ENCODE measurements around the gene NEGR1. TPM values are rescaled to one million over a fixed set of nuclear protein-coding genes. Genes with fewer than 3 reads are reported as not detected.

NEGR1 gene
- polyA plus RNA-seq, 1 donor from 2014 or later: 47.4 TPM

GRCh38 chr1:71921935-71922559 is 360.3 kb downstream of the NEGR1 start:
- no peak overlapping the region for H3K4me3 ChIP-seq (ENCODE audit: low read length)
- no peaks in the 10 kb centered on the region for H3K36me3 ChIP-seq (ENCODE audit: insufficient read depth, low read length)
- no peak for TF ChIP-seq SMC3 (conservative IDR thresholded peaks at IDR 0.05; ENCODE audit: poor library complexity)
- no peak for TF ChIP-seq TAF1 (IDR thresholded peaks at IDR 0.05; ENCODE audit: low read depth)
- TF ChIP-seq EZH2 (IDR thresholded peaks at IDR 0.05; ENCODE audit: borderline replicate concordance, insufficient read depth, low read length, poor library complexity, severe bottlenecking): no peak
- TF ChIP-seq, protein P1, sequence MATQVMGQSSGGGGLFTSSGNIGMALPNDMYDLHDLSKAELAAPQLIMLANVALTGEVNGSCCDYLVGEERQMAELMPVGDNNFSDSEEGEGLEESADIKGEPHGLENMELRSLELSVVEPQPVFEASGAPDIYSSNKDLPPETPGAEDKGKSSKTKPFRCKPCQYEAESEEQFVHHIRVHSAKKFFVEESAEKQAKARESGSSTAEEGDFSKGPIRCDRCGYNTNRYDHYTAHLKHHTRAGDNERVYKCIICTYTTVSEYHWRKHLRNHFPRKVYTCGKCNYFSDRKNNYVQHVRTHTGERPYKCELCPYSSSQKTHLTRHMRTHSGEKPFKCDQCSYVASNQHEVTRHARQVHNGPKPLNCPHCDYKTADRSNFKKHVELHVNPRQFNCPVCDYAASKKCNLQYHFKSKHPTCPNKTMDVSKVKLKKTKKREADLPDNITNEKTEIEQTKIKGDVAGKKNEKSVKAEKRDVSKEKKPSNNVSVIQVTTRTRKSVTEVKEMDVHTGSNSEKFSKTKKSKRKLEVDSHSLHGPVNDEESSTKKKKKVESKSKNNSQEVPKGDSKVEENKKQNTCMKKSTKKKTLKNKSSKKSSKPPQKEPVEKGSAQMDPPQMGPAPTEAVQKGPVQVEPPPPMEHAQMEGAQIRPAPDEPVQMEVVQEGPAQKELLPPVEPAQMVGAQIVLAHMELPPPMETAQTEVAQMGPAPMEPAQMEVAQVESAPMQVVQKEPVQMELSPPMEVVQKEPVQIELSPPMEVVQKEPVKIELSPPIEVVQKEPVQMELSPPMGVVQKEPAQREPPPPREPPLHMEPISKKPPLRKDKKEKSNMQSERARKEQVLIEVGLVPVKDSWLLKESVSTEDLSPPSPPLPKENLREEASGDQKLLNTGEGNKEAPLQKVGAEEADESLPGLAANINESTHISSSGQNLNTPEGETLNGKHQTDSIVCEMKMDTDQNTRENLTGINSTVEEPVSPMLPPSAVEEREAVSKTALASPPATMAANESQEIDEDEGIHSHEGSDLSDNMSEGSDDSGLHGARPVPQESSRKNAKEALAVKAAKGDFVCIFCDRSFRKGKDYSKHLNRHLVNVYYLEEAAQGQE (IDR thresholded peaks at IDR 0.05; ENCODE audit: borderline replicate concordance): no peak
- no peak for TF ChIP-seq CTCF (IDR thresholded peaks at IDR 0.05; ENCODE audit: poor library complexity, severe bottlenecking)
- TF ChIP-seq EP300 (conservative IDR thresholded peaks at IDR 0.05; ENCODE audit: poor library complexity, severe bottlenecking): no peak
- no peak for TF ChIP-seq MXI1 (conservative IDR thresholded peaks at IDR 0.05; ENCODE audit: poor library complexity, severe bottlenecking)
- no peak for TF ChIP-seq RAD21 (conservative IDR thresholded peaks at IDR 0.05)
- TF ChIP-seq POLR2AphosphoS5 (IDR thresholded peaks at IDR 0.05): no peak
- H3K79me2 ChIP-seq (replicated peaks; ENCODE audit: insufficient read depth, low read length): no peaks in the 10 kb centered on the region
- H3K9me3 ChIP-seq (ENCODE audit: low read length): no peaks in the 10 kb centered on the region
- no peaks in the 10 kb centered on the region for H4K20me1 ChIP-seq (ENCODE audit: insufficient read depth)
- H3K9me2 ChIP-seq (ENCODE audit: insufficient read depth, low read length): no peaks in the 10 kb centered on the region
- H3K27ac ChIP-seq (ENCODE audit: low read length): no peak overlapping the region
- no peaks in the 10 kb centered on the region for H3K27me3 ChIP-seq (ENCODE audit: insufficient read depth, low read depth, low read length)
- H3K4me2 ChIP-seq (ENCODE audit: low read length): no peak overlapping the region
- H2AFZ ChIP-seq (ENCODE audit: low read depth, low read length): no peak overlapping the region
- no peak overlapping the region for H3K9ac ChIP-seq (ENCODE audit: low read length)
- no peaks in the 10 kb centered on the region for H3F3A ChIP-seq (ENCODE audit: insufficient read depth, low read length, poor library complexity, severe bottlenecking)

- no peak overlapping the region for H2AFZ ChIP-seq (ENCODE audit: low read depth, low read length)
- TF ChIP-seq CTCF (IDR thresholded peaks at IDR 0.05; ENCODE audit: poor library complexity, severe bottlenecking) (no peak), SMC3 (conservative IDR thresholded peaks at IDR 0.05; ENCODE audit: poor library complexity) (no peak), POLR2AphosphoS5 (IDR thresholded peaks at IDR 0.05) (no peak), EZH2 (IDR thresholded peaks at IDR 0.05; ENCODE audit: borderline replicate concordance, insufficient read depth, low read length, poor library complexity, severe bottlenecking) (no peak), RAD21 (conservative IDR thresholded peaks at IDR 0.05) (no peak), EP300 (conservative IDR thresholded peaks at IDR 0.05; ENCODE audit: poor library complexity, severe bottlenecking) (no peak), MXI1 (conservative IDR thresholded peaks at IDR 0.05; ENCODE audit: poor library complexity, severe bottlenecking) (no peak)
- TF ChIP-seq, protein P1 (IDR thresholded peaks at IDR 0.05; ENCODE audit: borderline replicate concordance): no peak
- H3K79me2 ChIP-seq (replicated peaks; ENCODE audit: insufficient read depth, low read length): no peaks in the 10 kb centered on the region
- H3K4me2 ChIP-seq (ENCODE audit: low read length): no peak overlapping the region
- H3K9me3 ChIP-seq (ENCODE audit: low read length): no peaks in the 10 kb centered on the region
- no peaks in the 10 kb centered on the region for H3F3A ChIP-seq (ENCODE audit: insufficient read depth, low read length, poor library complexity, severe bottlenecking)
- no peak overlapping the region for H3K9ac ChIP-seq (ENCODE audit: low read length)
- H3K27ac ChIP-seq (ENCODE audit: low read length): no peak overlapping the region
- no peaks in the 10 kb centered on the region for H4K20me1 ChIP-seq (ENCODE audit: insufficient read depth)
- no peaks in the 10 kb centered on the region for H3K36me3 ChIP-seq (ENCODE audit: insufficient read depth, low read length)
- no peaks in the 10 kb centered on the region for H3K27me3 ChIP-seq (ENCODE audit: insufficient read depth, low read depth, low read length)
- H3K9me2 ChIP-seq (ENCODE audit: insufficient read depth, low read length): no peaks in the 10 kb centered on the region
- no peak overlapping the region for H3K4me3 ChIP-seq (ENCODE audit: low read length)
These were observed 361.1 kb downstream of the NEGR1 start for GRCh38 chr1:71921204-71921603.
